Endothelial cell of umbilical vein (primary cell): ENCODE results near the gene COMMD10. TPM values are rescaled to one million over a fixed set of nuclear protein-coding genes. Genes with fewer than 3 reads are reported as not detected.

Source experiments
- BruUV-seq: library from RNA; stranded (reverse); fragments of 400-500 nt; replicated peaks from 2 replicates; lab custom pipeline; 2021; lab: Mats Ljungman, UMichigan
- CTCF ChIA-PET: fragments of 300-600, 350-600 bp; sonication (Branson Sonifier 250); formaldehyde crosslinking; loops from one replicate; lab custom pipeline; 2021; ENCODE audit warnings: antibody characterized with exemption, inconsistent platforms; lab: Charles Lee
- POLR2A ChIA-PET: fragments of 300-600, 350-600 bp; sonication (Branson Sonifier 250); formaldehyde crosslinking; loops from one replicate; lab custom pipeline; 2021; ENCODE audit warnings: antibody characterized with exemption, inconsistent platforms; lab: Charles Lee
- DNase-seq: peaks from one replicate; pipeline ENCODE4 v3.0.0-alpha.2; 2011; ENCODE audit warnings: low read depth, low spot score
- FAIRE-seq: peaks from 2 replicates; lab custom pipeline; 2011; peaks lifted over from hg19 to GRCh38; lab: Jason Lieb, UNC
- H2AFZ ChIP-seq: 2 replicates; pipeline ENCODE4 v1.6.0; 2012; ENCODE audit warnings: low read depth, low read length, control low read depth, inconsistent platforms
- H3K27ac ChIP-seq: 2 replicates; pipeline ENCODE4 v1.5.1; 2011; ENCODE audit warnings: low read depth, mild to moderate bottlenecking, control low read depth, low read length, moderate library complexity; ENCODE audit not compliant: insufficient read depth
- H3K27me3 ChIP-seq, 2 experiments: 2 replicates each; pipeline versions ENCODE4 v1.6.0 to v1.6.1; 2011; ENCODE audit warnings: low read length in 2 of 2, mixed read lengths in 1 of 2; ENCODE audit not compliant: control insufficient read depth in 2 of 2, insufficient read depth in 2 of 2
- H3K36me3 ChIP-seq, 2 experiments: 2 replicates in 1 of 2; 3 replicates in 1 of 2; pipeline ENCODE4 v1.5.1; 2011; ENCODE audit warnings: low read length in 2 of 2, mild to moderate bottlenecking in 1 of 2, moderate library complexity in 1 of 2; ENCODE audit not compliant: control insufficient read depth in 2 of 2, insufficient read depth in 2 of 2; ENCODE audit errors: extremely low read depth in 1 of 2
- H3K4me1 ChIP-seq: 3 replicates; pipeline ENCODE4 v1.5.1; 2011; ENCODE audit warnings: mild to moderate bottlenecking, low read length; ENCODE audit not compliant: control insufficient read depth, insufficient read depth; ENCODE audit errors: extremely low read depth
- H3K4me2 ChIP-seq: 2 replicates; pipeline ENCODE4 v1.6.1; 2011; ENCODE audit warnings: low read length, control low read depth, mixed read lengths; ENCODE audit not compliant: insufficient read depth
- H3K4me3 ChIP-seq, 3 experiments: fragments of 200-600 bp in 1 of 3; sonication (generic), shearing (Covaris generic) in 1 of 3; replicated peaks in 1 of 3; 2 replicates each; pipeline ENCODE4 v1.5.1; 2011 to 2016; ENCODE audit warnings: control low read depth in 3 of 3, low read length in 3 of 3, mild to moderate bottlenecking in 2 of 3, inconsistent platforms in 1 of 3, low read depth in 1 of 3, moderate library complexity in 1 of 3; ENCODE audit not compliant: insufficient read depth in 1 of 3
- H3K79me2 ChIP-seq: 2 replicates; pipeline ENCODE4 v1.6.0; 2012; ENCODE audit warnings: low read length, inconsistent platforms; ENCODE audit not compliant: control insufficient read depth, insufficient read depth
- H3K9ac ChIP-seq: replicated peaks from 2 replicates; pipeline ENCODE3; 2011; ENCODE audit warnings: low read length, control low read depth; ENCODE audit not compliant: insufficient read depth; ENCODE audit errors: extremely low read depth
- H3K9me1 ChIP-seq: replicated peaks from 3 replicates; pipeline ENCODE4 v1.6.0; 2011; ENCODE audit warnings: mild to moderate bottlenecking, low read length; ENCODE audit not compliant: control insufficient read depth, insufficient read depth; ENCODE audit errors: extremely low read depth
- H3K9me3 ChIP-seq: replicated peaks from 2 replicates; pipeline ENCODE4 v1.5.1; 2012; ENCODE audit warnings: low read length, inconsistent platforms; ENCODE audit not compliant: control insufficient read depth, insufficient read depth
- H4K20me1 ChIP-seq: replicated peaks from 2 replicates; pipeline ENCODE3; 2011; ENCODE audit warnings: mild to moderate bottlenecking, low read length; ENCODE audit not compliant: control insufficient read depth, insufficient read depth; ENCODE audit errors: extremely low read depth
- EZH2 ChIP-seq: IDR thresholded peaks from 2 replicates; pipeline ENCODE4 v1.6.1; 2012; ENCODE audit warnings: borderline replicate concordance, low read depth, mild to moderate bottlenecking, moderate library complexity, low read length, inconsistent platforms; ENCODE audit not compliant: severe bottlenecking
- FOS ChIP-seq: IDR thresholded peaks from 2 replicates; pipeline ENCODE4 v1.6.1; 2011; ENCODE audit warnings: mild to moderate bottlenecking, low read length, moderate library complexity, borderline replicate concordance; ENCODE audit not compliant: insufficient read depth
- GATA2 ChIP-seq: IDR thresholded peaks from 2 replicates; pipeline ENCODE4 v1.7.0; 2011; ENCODE audit warnings: low read depth, mild to moderate bottlenecking, moderate library complexity, mixed read lengths, low read length; ENCODE audit not compliant: insufficient read length, insufficient read depth
- JUN ChIP-seq: IDR thresholded peaks from 2 replicates; pipeline ENCODE4 v1.6.1; 2011; ENCODE audit warnings: borderline replicate concordance, low read depth; ENCODE audit not compliant: insufficient read length, insufficient read depth
- MYC ChIP-seq: IDR thresholded peaks from one replicate; pipeline ENCODE4 v1.6.1; 2011; ENCODE audit warnings: mild to moderate bottlenecking, low read depth, low read length
- POLR2A ChIP-seq: IDR thresholded peaks from 2 replicates; pipeline ENCODE4 v1.6.1; 2012; ENCODE audit warnings: low read depth, mild to moderate bottlenecking, control low read depth, low read length
- POLR2AphosphoS5 ChIP-seq: IDR thresholded peaks from 2 replicates; pipeline ENCODE4 v1.6.1; 2012; ENCODE audit warnings: low read depth, mild to moderate bottlenecking, control low read depth, low read length, moderate library complexity; ENCODE audit not compliant: insufficient read depth
- dilution Hi-C: fragments of 300-500 bp; cut with MboI; formaldehyde crosslinking; loops from one replicate; pipeline ENCODE4 v1.15.0; 2019; ENCODE audit warnings: low sequenced_read_pairs; ENCODE audit not compliant: extremely low pct_ligation_motif_present
- intact Hi-C: fragments of 100-400 bp; cut with micrococcal nuclease; formaldehyde crosslinking; loops from one replicate; pipeline ENCODE4 v1.10.0; 2022
- polyA plus RNA-seq, 4 experiments: library from polyadenylated mRNA; depleted of rRNA in 3 of 4; stranded (reverse) in 3 of 4; unstranded in 1 of 4; fragments of >200 nt; gene quantifications; 2 replicates each; pipeline versions ENCODE4 v1.2.1 to v1.2.3, GENCODE V29; 2011 to 2012; ENCODE audit warnings: missing spikeins in 1 of 4
- total RNA-seq: library from RNA; stranded (reverse); gene quantifications from 2 replicates; pipeline ENCODE4 v1.2.3, GENCODE V29; 2021
- TF ChIP-seq, protein P1 (sequence below), 2 donors: IDR thresholded peaks; 1 replicate in 1 of 2; 2 replicates in 1 of 2; pipeline ENCODE4 v1.5.1; 2011; ENCODE audit warnings: low read length in 2 of 2, mild to moderate bottlenecking in 2 of 2, moderate library complexity in 2 of 2, control low read depth in 1 of 2, inconsistent platforms in 1 of 2, low read depth in 1 of 2; ENCODE audit not compliant: insufficient read depth in 1 of 2; ENCODE audit errors: extremely low read depth in 1 of 2
- TF ChIP-seq, protein P2 (sequence below): IDR thresholded peaks from 2 replicates; pipeline ENCODE4 v1.6.1; 2011; ENCODE audit not compliant: insufficient read depth, insufficient read length

COMMD10 gene
- total and polyA plus RNA-seq, 2 donors (not counting 3 experiments of a cell fraction or from before 2014, with no cell fraction given) = 12.5 to 27.0 TPM

DNA sequence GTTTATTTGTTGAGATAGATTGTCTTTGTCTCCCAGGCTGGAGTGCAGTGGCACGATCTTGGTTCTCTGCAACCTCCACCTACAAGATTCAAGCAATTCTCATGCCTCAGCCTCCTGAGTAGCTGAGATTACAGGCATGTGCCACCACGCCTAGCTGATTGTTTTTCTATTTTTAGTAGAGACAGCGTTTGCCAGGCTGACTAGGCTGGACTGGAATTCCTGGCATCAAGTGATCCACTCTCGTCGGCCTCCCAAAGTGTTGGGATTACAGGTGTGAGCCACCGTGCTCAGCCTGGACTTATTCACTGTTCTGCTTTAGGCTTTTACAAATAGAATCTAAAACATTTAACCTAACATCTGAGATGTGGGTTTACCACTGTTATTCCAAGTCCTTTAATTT lies 91.3 kb downstream of the COMMD10 start:
- no TSS peak for BruUV-seq
- Histone ChIP-seq H3K4me3 (no peak overlapping the region), H3K9ac (no peak overlapping the region), H2AFZ (no peak overlapping the region), H3K9me3 (no peaks in the 10 kb centered on the region), H3K79me2 (no peaks in the 10 kb centered on the region), H4K20me1 (no peaks in the 10 kb centered on the region), H3K27ac (no peak overlapping the region), H3K9me1 (no peaks in the 10 kb centered on the region), H3K4me1 (no peaks in the 10 kb centered on the region), H3K4me2 (no peak overlapping the region), H3K36me3 (no peaks in the 10 kb centered on the region), H3K27me3 (no peaks in the 10 kb centered on the region)
- FAIRE-seq (no peak), DNase-seq (no peak)
- ChIA-PET POLR2A (no interaction called here), CTCF (interaction anchor here (0.8 kb wide), 1 partner anchor 10 kb away, joined by 3 read pairs; no protein-coding TSS in a partner anchor)
- TF ChIP-seq, protein P1, sequence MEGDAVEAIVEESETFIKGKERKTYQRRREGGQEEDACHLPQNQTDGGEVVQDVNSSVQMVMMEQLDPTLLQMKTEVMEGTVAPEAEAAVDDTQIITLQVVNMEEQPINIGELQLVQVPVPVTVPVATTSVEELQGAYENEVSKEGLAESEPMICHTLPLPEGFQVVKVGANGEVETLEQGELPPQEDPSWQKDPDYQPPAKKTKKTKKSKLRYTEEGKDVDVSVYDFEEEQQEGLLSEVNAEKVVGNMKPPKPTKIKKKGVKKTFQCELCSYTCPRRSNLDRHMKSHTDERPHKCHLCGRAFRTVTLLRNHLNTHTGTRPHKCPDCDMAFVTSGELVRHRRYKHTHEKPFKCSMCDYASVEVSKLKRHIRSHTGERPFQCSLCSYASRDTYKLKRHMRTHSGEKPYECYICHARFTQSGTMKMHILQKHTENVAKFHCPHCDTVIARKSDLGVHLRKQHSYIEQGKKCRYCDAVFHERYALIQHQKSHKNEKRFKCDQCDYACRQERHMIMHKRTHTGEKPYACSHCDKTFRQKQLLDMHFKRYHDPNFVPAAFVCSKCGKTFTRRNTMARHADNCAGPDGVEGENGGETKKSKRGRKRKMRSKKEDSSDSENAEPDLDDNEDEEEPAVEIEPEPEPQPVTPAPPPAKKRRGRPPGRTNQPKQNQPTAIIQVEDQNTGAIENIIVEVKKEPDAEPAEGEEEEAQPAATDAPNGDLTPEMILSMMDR (IDR thresholded peaks at IDR 0.05; ENCODE audit: extremely low read depth in 1 of 2, insufficient read depth in 1 of 2, low read depth in 1 of 2, low read length in 2 of 2) = no peak
- TF ChIP-seq MYC = no peak
- TF ChIP-seq, protein P2, sequence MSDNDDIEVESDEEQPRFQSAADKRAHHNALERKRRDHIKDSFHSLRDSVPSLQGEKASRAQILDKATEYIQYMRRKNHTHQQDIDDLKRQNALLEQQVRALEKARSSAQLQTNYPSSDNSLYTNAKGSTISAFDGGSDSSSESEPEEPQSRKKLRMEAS = no peak
- no peak for TF ChIP-seq JUN
- TF ChIP-seq EZH2 = no peak
- no peak for TF ChIP-seq POLR2AphosphoS5
- TF ChIP-seq FOS = no peak
- no peak for TF ChIP-seq GATA2
- TF ChIP-seq POLR2A = no peak
- intact Hi-C loops = no loop called here
- dilution Hi-C loops = no loop called here
